Liver (tissue), 3 donors: Measurements from ENCODE around the gene MB21D2.

Experiments used
- HNF4A ChIP-seq, 2 donors: conservative IDR thresholded peaks; 2 replicates each; pipeline ENCODE4 v1.6.1; 2016; ENCODE audit warnings: antibody characterized with exemption in 2 of 2, mild to moderate bottlenecking in 2 of 2
- RAD21 ChIP-seq, 2 donors: IDR thresholded peaks; 2 replicates each; pipeline ENCODE4 v1.6.1; 2016; ENCODE audit warnings: antibody characterized with exemption in 2 of 2, mild to moderate bottlenecking in 2 of 2
- RXRA ChIP-seq, 2 donors: IDR thresholded peaks; 2 replicates each; pipeline ENCODE4 v1.6.1; 2017 to 2018; ENCODE audit warnings: antibody characterized with exemption in 2 of 2, mild to moderate bottlenecking in 1 of 2
- YY1 ChIP-seq: IDR thresholded peaks from 2 replicates; pipeline ENCODE4 v1.6.1; 2016; ENCODE audit warnings: antibody characterized with exemption, mild to moderate bottlenecking
- TF ChIP-seq, protein P1 (sequence below): fragments of 150-350 bp; IDR thresholded peaks from 2 replicates; pipeline ENCODE4 v1.5.1; 2017; ENCODE audit warnings: improper control_type of control experiment, low read depth, low read length; ENCODE audit not compliant: missing input control
- TF ChIP-seq, protein P2 (sequence below): IDR thresholded peaks from 2 replicates; pipeline ENCODE4 v1.6.1; 2016; ENCODE audit warnings: antibody characterized with exemption, mild to moderate bottlenecking
- donor health status: healthy.
- donor health status: healthy.

DNA sequence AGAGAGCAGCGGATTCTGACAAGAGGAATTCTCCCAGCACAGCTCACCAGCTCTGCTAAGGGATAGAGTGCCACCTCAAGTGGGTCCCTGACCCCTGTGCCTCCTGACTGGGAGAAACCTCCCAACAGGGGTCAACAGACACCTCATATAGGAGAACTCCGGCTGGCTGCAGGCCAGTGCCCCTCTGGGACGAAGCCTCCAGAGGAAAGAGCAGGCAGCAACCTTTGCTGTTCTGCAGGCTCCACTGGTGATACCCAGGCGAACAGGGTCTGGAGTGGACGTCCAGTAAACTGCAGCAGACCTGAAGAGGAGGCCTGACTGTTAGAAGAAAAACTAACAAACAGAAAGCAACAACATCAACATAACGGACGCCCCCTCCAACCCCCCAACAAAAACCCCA, 159.0 kb downstream of the MB21D2 start:
- no peak for TF ChIP-seq YY1
- TF ChIP-seq, protein P1, sequence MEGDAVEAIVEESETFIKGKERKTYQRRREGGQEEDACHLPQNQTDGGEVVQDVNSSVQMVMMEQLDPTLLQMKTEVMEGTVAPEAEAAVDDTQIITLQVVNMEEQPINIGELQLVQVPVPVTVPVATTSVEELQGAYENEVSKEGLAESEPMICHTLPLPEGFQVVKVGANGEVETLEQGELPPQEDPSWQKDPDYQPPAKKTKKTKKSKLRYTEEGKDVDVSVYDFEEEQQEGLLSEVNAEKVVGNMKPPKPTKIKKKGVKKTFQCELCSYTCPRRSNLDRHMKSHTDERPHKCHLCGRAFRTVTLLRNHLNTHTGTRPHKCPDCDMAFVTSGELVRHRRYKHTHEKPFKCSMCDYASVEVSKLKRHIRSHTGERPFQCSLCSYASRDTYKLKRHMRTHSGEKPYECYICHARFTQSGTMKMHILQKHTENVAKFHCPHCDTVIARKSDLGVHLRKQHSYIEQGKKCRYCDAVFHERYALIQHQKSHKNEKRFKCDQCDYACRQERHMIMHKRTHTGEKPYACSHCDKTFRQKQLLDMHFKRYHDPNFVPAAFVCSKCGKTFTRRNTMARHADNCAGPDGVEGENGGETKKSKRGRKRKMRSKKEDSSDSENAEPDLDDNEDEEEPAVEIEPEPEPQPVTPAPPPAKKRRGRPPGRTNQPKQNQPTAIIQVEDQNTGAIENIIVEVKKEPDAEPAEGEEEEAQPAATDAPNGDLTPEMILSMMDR: no peak
- no peak for TF ChIP-seq RAD21 (IDR thresholded peaks at IDR 0.05)
- no peak for TF ChIP-seq RXRA (IDR thresholded peaks at IDR 0.05)
- no peak for TF ChIP-seq HNF4A (conservative IDR thresholded peaks at IDR 0.05)
- TF ChIP-seq, protein P2, sequence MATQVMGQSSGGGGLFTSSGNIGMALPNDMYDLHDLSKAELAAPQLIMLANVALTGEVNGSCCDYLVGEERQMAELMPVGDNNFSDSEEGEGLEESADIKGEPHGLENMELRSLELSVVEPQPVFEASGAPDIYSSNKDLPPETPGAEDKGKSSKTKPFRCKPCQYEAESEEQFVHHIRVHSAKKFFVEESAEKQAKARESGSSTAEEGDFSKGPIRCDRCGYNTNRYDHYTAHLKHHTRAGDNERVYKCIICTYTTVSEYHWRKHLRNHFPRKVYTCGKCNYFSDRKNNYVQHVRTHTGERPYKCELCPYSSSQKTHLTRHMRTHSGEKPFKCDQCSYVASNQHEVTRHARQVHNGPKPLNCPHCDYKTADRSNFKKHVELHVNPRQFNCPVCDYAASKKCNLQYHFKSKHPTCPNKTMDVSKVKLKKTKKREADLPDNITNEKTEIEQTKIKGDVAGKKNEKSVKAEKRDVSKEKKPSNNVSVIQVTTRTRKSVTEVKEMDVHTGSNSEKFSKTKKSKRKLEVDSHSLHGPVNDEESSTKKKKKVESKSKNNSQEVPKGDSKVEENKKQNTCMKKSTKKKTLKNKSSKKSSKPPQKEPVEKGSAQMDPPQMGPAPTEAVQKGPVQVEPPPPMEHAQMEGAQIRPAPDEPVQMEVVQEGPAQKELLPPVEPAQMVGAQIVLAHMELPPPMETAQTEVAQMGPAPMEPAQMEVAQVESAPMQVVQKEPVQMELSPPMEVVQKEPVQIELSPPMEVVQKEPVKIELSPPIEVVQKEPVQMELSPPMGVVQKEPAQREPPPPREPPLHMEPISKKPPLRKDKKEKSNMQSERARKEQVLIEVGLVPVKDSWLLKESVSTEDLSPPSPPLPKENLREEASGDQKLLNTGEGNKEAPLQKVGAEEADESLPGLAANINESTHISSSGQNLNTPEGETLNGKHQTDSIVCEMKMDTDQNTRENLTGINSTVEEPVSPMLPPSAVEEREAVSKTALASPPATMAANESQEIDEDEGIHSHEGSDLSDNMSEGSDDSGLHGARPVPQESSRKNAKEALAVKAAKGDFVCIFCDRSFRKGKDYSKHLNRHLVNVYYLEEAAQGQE: no peak
